GM21529 (cell line): ENCODE measurements around the gene ERN2.

Source experiments
- ATAC-seq: cut with Tn5 transposase; IDR thresholded peaks from one replicate; pipeline ENCODE4 v1.9.1; 2021; ENCODE audit not compliant: unreplicated experiment

Gene ERN2

DNA sequence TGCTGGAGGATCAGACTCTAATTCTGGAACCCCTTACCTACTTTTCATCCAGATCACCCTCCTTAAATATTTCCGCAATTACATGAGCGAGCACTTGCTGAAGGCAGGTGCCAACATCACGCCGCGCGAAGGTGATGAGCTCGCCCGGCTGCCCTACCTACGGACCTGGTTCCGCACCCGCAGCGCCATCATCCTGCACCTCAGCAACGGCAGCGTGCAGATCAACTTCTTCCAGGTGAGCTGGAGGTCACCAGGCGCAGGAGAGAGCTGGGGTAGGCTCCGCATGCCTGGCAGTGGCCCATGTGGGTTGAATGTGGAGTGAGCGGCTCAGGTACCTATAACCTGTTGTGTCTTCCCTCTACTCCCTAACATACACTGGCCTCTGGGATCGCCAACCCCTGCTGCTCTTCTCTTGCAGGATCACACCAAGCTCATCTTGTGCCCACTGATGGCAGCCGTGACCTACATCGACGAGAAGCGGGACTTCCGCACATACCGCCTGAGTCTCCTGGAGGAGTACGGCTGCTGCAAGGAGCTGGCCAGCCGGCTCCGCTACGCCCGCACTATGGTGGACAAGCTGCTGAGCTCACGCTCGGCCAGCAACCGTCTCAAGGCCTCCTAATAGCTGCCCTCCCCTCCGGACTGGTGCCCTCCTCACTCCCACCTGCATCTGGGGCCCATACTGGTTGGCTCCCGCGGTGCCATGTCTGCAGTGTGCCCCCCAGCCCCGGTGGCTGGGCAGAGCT is 23.4 kb downstream of the ERN2 start:
- ATAC-seq: no peak

GRCh38 chr16:23687034-23687808 is 25.8 kb downstream of the ERN2 start:
- no peak for ATAC-seq

- ATAC-seq: no peak
Measured at GRCh38 chr16:23683487-23683886, 29.5 kb downstream of the ERN2 start.

- no peak for ATAC-seq
Measured at GRCh38 chr16:23682181-23682580, 30.8 kb downstream of the ERN2 start.

GRCh38 chr16:23679986-23680336 is 33.1 kb downstream of the ERN2 start:
- ATAC-seq: no peak

DNA sequence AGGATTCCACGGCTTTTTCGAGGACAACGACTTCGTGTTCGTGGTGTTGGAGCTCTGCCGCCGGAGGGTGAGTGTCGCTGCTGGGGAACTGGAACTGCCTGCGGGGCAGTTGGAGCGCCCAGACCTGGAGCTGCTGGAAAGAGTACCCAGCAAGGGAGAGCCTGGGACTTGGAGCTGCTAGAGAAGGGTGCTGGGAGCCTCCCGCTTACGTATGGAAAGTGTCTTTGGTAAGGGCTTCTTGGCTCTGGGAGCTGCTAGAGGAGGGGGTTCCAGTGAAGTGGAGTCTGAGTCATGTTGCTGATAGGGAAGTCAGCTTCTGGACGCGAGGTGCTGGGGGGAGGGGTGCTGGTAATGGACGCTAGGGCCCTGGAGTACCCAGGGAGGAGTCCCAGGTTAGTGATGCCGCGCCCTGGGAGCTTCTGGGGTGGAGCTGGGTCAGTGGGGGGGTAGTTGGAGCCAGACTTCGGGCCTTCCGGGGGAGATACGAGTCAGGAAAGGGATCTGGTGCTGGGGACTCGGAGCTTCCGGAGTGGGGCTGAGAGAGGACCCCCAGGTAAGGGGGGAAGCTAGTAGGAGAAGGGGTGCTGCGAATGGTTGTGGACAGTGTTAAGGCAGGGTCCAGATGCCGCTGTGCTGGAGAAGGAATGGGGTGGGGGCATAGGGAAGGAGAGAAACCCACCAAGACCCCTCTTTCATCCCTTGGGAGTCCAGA is 33.6 kb downstream of the ERN2 start:
- ATAC-seq: no peak

DNA sequence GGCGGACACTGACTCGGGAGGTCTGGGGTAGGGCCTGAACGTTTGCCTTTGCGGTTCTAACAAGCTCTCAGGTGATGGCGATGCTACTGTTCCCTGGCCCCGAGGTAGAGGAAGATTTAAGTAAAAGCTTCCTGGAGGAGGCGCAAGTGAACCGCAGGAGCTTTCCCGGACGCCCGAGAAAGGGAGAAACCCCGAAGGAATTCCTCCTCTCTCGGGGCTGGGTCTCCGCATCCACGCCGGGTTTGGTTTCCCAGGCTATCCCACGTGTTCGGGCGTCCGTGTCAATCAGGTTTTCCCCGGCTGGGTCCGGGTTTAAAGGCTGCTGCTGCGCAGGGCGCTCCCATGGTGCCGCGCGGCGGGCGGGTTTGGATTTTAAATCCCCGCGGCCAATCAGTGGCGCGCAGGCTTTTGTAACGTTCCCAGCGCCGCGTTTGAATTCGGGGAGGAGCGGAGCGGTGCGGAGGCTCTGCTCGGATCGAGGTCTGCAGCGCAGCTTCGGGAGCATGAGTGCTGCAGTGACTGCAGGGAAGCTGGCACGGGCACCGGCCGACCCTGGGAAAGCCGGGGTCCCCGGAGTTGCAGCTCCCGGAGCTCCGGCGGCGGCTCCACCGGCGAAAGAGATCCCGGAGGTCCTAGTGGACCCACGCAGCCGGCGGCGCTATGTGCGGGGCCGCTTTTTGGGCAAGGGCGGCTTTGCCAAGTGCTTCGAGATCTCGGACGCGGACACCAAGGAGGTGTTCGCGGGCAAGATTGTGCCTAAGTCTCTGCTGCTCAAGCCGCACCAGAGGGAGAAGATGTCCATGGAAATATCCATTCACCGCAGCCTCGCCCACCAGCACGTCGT is 34.4 kb downstream of the ERN2 start, which contains the start of gene PLK1:
TSS of gene PLK1 (plus strand) at position 460 of the 844 bp plus-strand sequence. CDS start at position 504, 44 bp downstream.
- ATAC-seq: peak; percentile 86

GRCh38 chr16:23676924-23677480 is 36.0 kb downstream of the ERN2 start:
- ATAC-seq: no peak

- no peak for ATAC-seq
Measured at GRCh38 chr16:23673971-23674614, 38.9 kb downstream of the ERN2 start.

DNA sequence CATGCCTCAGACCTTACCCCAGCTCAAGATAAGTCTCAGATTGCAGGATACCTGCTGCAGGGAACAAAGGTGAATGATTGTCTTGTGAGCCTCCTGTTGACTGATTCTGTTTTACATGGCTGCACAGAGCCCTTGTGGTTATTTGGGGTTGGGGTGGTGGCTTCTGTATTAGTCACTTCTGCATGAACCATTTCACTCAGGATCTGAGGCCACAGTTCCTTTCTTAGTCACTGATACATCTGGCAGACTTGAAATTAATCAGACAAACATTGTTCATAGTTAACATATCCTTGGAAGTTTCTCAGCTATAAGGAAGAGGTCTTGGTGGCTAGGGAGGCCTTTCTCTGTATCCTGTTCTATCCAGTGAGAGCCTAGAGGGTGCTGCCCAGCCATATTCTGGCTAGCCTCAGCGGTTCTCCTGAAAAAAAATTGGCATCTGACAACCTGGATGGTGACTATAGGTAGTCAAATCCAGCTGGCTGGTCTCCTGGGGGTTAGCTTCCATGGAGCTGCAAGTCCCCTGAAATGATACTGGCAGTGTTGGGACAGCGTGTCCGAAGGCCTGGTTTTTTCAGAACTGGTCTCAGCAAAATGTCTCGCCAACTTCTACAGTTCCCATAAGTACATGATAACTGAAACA is 42.8 kb downstream of the ERN2 start:
- ATAC-seq: peak; percentile 97

- ATAC-seq: no peak
Measured at GRCh38 chr16:23668873-23669272, 44.1 kb downstream of the ERN2 start.

- ATAC-seq: no peak
Measured at GRCh38 chr16:23668225-23668624, 44.8 kb downstream of the ERN2 start.

- ATAC-seq: no peak
Measured at GRCh38 chr16:23667355-23667659, 45.7 kb downstream of the ERN2 start.

- no peak for ATAC-seq
Measured at GRCh38 chr16:23666571-23667354, 46.3 kb downstream of the ERN2 start.

GRCh38 chr16:23663918-23664317 is 49.1 kb downstream of the ERN2 start:
- no peak for ATAC-seq

GRCh38 chr16:23651943-23652468 is 61.0 kb downstream of the ERN2 start:
- ATAC-seq: peak; percentile 71

DNA sequence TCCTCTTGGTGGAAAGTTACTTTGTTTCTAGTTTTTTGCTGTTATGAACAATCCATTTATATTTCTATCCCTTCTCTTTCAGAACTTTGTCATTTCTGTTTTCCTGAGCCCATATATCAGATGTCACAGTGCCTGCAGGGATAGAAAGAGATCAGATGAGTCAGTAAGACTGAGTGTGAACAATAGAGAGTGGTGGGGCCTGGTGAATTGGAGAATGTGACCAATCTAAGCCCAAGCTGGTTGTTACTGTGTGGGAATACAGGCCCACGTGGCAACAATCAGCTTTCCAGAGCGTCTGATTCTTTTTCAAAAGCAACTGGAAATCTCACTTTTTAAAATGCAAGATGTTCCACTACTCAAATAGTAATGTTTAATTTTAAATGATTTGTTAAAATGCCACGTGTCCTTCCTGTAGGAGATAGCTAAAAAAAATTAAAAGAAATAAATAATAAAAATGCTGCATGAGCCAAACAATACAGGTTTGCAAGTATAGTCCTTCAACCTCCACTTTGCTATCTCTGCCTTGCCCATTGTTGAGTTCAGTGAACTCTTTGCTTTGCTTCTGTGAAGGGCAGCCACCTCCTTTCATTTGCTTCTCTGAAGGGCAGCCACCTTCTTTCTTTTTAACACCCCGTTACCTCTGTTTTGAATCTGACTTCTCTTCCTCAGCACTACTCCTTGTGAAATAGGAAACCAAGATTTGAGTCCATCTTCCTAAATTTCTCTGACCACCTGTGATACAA is 62.2 kb downstream of the ERN2 start:
- ATAC-seq: no peak

- ATAC-seq: no peak
Measured at GRCh38 chr16:23642246-23642774, 70.7 kb downstream of the ERN2 start.
